Measurements from ENCODE around the gene MAGOH. TPM values are rescaled to one million over a fixed set of nuclear protein-coding genes. Genes with fewer than 3 reads are reported as not detected.

The MAGOH gene
- total and polyA plus RNA-seq, 9 of the 15 experiments (the other 6 are each of a cell fraction or from before 2014, with no cell fraction given), result 102 to 342 (median 135) TPM

DNA sequence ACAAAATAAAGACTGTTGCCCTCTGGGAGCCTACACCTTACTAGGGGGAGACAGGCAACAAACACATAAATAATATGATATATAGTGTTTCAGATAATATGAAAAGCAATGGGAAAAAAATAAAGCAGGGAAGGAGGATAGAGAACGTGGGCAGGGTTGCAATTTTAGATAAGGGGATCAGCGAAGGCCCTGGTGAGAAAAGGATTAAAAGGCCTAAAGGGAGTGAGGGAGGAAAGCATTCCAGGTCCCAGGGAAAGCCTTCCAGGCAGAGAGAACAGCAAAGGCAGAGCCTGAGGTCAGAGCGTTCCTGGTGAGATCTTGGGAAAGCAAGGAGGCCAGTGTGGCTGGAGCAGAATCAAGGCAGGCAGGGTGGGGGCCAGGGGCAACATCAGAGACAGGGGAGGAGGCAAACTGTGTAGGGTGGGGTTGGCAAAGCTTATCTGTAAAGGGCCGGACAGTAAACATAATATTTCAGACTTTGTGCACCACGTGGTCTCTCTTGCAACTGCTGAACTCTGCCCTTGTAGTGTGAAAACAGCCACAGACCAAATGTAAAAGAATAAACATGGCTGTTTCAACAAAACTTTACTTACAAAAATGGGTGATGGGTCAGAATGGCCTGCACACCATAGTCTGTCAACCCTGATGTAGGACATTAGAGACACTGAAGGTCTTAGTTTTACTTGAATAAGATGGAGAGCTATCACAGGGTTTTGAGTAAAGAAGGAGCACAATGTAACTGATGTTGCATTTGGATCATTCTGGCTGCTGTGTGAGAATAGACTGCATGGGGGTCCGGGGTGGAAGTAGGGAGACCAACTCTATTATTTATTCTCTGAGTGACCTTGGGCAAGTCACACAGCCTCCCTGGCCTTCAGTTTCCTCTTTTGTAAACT lies 55.0 kb downstream of the MAGOH start (continued):
- TF ChIP-seq, protein P1, sequence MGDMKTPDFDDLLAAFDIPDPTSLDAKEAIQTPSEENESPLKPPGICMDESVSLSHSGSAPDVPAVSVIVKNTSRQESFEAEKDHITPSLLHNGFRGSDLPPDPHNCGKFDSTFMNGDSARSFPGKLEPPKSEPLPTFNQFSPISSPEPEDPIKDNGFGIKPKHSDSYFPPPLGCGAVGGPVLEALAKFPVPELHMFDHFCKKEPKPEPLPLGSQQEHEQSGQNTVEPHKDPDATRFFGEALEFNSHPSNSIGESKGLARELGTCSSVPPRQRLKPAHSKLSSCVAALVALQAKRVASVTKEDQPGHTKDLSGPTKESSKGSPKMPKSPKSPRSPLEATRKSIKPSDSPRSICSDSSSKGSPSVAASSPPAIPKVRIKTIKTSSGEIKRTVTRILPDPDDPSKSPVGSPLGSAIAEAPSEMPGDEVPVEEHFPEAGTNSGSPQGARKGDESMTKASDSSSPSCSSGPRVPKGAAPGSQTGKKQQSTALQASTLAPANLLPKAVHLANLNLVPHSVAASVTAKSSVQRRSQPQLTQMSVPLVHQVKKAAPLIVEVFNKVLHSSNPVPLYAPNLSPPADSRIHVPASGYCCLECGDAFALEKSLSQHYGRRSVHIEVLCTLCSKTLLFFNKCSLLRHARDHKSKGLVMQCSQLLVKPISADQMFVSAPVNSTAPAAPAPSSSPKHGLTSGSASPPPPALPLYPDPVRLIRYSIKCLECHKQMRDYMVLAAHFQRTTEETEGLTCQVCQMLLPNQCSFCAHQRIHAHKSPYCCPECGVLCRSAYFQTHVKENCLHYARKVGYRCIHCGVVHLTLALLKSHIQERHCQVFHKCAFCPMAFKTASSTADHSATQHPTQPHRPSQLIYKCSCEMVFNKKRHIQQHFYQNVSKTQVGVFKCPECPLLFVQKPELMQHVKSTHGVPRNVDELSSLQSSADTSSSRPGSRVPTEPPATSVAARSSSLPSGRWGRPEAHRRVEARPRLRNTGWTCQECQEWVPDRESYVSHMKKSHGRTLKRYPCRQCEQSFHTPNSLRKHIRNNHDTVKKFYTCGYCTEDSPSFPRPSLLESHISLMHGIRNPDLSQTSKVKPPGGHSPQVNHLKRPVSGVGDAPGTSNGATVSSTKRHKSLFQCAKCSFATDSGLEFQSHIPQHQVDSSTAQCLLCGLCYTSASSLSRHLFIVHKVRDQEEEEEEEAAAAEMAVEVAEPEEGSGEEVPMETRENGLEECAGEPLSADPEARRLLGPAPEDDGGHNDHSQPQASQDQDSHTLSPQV (IDR thresholded peaks at IDR 0.05), result peak; percentile 91
- TF ChIP-seq, protein P2, sequence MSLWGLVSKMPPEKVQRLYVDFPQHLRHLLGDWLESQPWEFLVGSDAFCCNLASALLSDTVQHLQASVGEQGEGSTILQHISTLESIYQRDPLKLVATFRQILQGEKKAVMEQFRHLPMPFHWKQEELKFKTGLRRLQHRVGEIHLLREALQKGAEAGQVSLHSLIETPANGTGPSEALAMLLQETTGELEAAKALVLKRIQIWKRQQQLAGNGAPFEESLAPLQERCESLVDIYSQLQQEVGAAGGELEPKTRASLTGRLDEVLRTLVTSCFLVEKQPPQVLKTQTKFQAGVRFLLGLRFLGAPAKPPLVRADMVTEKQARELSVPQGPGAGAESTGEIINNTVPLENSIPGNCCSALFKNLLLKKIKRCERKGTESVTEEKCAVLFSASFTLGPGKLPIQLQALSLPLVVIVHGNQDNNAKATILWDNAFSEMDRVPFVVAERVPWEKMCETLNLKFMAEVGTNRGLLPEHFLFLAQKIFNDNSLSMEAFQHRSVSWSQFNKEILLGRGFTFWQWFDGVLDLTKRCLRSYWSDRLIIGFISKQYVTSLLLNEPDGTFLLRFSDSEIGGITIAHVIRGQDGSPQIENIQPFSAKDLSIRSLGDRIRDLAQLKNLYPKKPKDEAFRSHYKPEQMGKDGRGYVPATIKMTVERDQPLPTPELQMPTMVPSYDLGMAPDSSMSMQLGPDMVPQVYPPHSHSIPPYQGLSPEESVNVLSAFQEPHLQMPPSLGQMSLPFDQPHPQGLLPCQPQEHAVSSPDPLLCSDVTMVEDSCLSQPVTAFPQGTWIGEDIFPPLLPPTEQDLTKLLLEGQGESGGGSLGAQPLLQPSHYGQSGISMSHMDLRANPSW (CRISPR knock-in tag; IDR thresholded peaks at IDR 0.05), result no peak
- TF ChIP-seq, protein P3, sequence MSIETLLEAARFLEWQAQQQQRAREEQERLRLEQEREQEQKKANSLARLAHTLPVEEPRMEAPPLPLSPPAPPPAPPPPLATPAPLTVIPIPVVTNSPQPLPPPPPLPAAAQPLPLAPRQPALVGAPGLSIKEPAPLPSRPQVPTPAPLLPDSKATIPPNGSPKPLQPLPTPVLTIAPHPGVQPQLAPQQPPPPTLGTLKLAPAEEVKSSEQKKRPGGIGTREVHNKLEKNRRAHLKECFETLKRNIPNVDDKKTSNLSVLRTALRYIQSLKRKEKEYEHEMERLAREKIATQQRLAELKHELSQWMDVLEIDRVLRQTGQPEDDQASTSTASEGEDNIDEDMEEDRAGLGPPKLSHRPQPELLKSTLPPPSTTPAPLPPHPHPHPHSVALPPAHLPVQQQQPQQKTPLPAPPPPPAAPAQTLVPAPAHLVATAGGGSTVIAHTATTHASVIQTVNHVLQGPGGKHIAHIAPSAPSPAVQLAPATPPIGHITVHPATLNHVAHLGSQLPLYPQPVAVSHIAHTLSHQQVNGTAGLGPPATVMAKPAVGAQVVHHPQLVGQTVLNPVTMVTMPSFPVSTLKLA (conservative IDR thresholded peaks at IDR 0.05), result peak; percentile 86 to 90
- TF ChIP-seq, protein P4, sequence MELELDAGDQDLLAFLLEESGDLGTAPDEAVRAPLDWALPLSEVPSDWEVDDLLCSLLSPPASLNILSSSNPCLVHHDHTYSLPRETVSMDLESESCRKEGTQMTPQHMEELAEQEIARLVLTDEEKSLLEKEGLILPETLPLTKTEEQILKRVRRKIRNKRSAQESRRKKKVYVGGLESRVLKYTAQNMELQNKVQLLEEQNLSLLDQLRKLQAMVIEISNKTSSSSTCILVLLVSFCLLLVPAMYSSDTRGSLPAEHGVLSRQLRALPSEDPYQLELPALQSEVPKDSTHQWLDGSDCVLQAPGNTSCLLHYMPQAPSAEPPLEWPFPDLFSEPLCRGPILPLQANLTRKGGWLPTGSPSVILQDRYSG (tag; conservative IDR thresholded peaks at IDR 0.05; ENCODE audit: low read depth), result peak; percentile 58; the same call in 1 of the 2 replicates
- TF ChIP-seq ZNF695 (CRISPR knock-in tag; IDR thresholded peaks at IDR 0.05) (no peak), ZNF444 (CRISPR knock-in tag; IDR thresholded peaks at IDR 0.05) (no peak), NR4A1 (CRISPR knock-in tag; IDR thresholded peaks at IDR 0.05) (no peak), NR4A1 (tag; IDR thresholded peaks at IDR 0.05) (no peak), ZNF165 (CRISPR knock-in tag; IDR thresholded peaks at IDR 0.05; ENCODE audit: borderline replicate concordance) (no peak), HNRNPK (IDR thresholded peaks at IDR 0.05; ENCODE audit: low read depth, low read length, poor library complexity, severe bottlenecking) (no peak), ZBTB17 (CRISPR knock-in tag; IDR thresholded peaks at IDR 0.05) (no peak), SLC30A9 (CRISPR knock-in tag; IDR thresholded peaks at IDR 0.05) (no peak), BRD4 (IDR thresholded peaks at IDR 0.05) (no peak), NEUROD1 (IDR thresholded peaks at IDR 0.05; ENCODE audit: borderline replicate concordance, low read depth, low read length, partially characterized antibody) (no peak)

Measured in K562 (cell line).